Sciatic nerve (tissue), 2 donors: Measurements from ENCODE around the gene CRBN. TPM values are rescaled to one million over a fixed set of nuclear protein-coding genes. Genes with fewer than 3 reads are reported as not detected.

ENCODE experiments used
- ATAC-seq: fragments of 200-7000 bp; cut with Tn5 transposase; one replicate; pipeline ENCODE4 v1.9.1; 2020; ENCODE audit warnings: mild to moderate bottlenecking, moderate library complexity
- DNase-seq: peaks from one replicate; pipeline ENCODE4 v3.0.0-alpha.2; 2020; ENCODE audit warnings: low spot score
- intact Hi-C: fragments of 100-400 bp; cut with DNase I; formaldehyde crosslinking; loops from one replicate; pipeline ENCODE4 v1.14.2; 2022
- total RNA-seq: library from RNA; stranded (reverse); fragmentation: NEBNext Ultra II Directional; extraction: Animal tissue kit (Norgen Biotek cat#: 25700); gene quantifications from one replicate; pipeline ENCODE4 v1.2.1, GENCODE V29; 2021
- donor health status: DM: no; HTN: no; CAD: no.
- donor health status: DM: no; HTN: no; CAD: no.

The CRBN gene
- total RNA-seq, 1 donor from 2014 or later: 87.5 TPM

- intact Hi-C loops: no loop called here
- ATAC-seq: peak; percentile 100
- DNase-seq: peak; percentile 98
These were observed 52.7 kb downstream of the CRBN start, which contains the start of gene TRNT1 for GRCh38 chr3:3126477-3127431. Gene TRNT1 (plus strand): TSS chr3:3126940. CDS start chr3:3129041, 2,101 bp downstream.

- intact Hi-C loops: no loop called here
- no peak for DNase-seq
- ATAC-seq: no peak
These were observed 53.5 kb downstream of the CRBN start for GRCh38 chr3:3125977-3126376.

- DNase-seq (no peak), ATAC-seq (no peak)
- intact Hi-C loops: no loop called here
These were observed 60.1 kb downstream of the CRBN start for GRCh38 chr3:3119393-3119851.

- ATAC-seq (no peak), DNase-seq (no peak)
- intact Hi-C loops: no loop called here
These were observed 61.8 kb downstream of the CRBN start for GRCh38 chr3:3117651-3118050.

DNA sequence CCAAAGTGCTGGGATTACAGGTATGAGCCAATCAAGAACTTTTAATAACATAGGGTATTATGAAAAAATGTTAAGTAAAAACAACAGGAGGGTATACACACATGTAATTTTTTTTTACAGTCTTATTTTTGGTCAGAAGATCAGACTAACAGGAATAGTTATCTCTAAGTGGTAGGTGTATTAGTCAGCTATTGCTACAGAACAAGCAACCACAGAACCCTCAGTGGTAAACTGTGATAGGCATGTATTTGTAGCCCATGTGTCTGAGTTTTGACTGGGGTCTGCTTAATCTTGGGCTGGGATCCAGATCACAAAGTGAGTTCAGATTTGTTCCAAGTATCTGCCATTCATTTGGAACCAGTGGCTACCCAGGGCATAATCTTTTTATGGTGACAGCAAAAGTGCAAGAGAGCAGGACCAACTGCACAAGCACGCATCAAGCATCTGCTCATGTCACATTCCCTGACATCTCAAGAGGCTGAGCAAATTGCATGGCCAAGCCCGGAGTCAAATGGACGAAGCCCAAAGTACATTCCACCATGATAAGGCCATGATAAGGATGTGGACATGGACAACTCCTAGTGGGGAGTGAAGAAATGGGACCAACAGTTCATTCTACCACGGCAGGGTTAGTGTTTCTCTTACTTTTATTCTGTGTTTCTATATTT is 66.3 kb downstream of the CRBN start:
- no peak for ATAC-seq
- no peak for DNase-seq
- intact Hi-C loops: no loop called here

DNA sequence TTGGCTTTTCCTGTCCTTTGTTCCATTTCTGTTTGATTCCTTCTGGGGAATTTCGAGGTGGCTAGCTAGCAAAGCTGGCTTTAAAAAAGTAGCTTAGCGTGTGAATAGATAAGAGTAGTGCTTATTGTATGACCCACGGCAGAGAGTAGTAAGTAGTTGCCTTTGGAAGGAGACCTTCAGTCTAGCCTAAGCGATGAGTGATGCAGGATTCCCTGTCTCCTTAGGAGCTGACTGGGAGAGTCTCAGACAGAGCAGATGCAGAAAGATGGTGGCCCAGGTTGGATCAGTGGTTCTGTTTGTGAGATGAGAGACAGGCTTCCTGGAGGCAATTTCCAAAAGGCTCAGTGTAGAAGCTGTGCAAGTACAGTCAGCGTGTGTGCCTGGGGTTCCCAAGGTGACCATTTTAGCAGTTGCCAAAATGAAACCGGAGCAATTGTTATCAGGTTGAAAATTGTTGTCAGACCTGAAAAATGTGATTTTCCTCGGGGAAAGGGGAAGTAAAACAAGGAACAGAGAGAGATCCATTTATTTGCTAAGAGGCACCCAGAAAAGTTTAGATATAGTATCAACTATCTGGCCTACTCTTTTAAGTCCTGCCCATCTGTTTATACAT is 68.6 kb downstream of the CRBN start:
- intact Hi-C loops: no loop called here
- DNase-seq: no peak
- ATAC-seq: no peak

- intact Hi-C loops: no loop called here
- ATAC-seq: no peak
- DNase-seq: no peak
These were observed 69.2 kb downstream of the CRBN start, which contains the start of gene IL5RA for GRCh38 chr3:3110299-3110630. Gene IL5RA (minus strand): TSS chr3:3110374. CDS start chr3:3104984, 5,390 bp downstream.

GRCh38 chr3:3109407-3110298 is 69.8 kb downstream of the CRBN start:
- ATAC-seq: no peak
- intact Hi-C loops: no loop called here
- no peak for DNase-seq

GRCh38 chr3:3107858-3108257 is 71.6 kb downstream of the CRBN start:
- no peak for ATAC-seq
- intact Hi-C loops: no loop called here
- DNase-seq: no peak

DNA sequence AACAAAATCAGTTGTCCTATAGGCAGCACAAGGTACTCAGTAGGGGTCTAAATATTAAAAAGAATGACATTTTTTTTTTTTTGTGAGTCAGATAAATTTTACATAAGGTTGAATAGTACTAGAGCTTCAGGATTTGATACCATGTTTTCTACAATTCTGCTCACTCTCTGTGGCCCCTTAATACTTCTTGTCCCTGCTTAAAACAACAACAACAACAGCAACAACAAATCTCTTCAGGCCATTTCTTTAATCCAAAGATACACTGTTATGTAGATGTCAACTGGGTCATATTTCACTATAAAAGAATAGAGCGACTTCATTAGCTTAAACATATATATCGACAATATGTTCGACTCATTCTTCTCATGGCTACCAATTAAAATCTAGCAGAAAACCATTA is 72.3 kb downstream of the CRBN start:
- intact Hi-C loops: no loop called here
- ATAC-seq (no peak), DNase-seq (no peak)

DNA sequence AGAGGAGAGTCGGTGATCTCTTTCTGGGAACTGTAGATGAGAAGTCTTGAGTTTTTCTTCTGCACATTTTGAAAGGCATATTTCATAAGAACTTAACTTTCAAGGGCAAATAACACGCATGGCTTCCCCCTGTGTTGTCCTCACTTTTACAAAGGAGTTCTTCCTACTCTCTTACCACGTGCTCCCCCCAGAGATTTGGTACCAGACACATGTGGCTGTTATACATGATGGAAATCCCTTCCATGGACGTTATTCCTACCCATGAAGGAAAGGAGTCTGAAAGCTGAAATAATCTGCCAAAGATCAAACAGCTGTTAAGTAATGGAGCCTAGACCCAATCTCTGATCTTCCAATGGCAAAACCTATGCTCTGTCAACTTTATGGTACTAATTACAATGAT is 73.7 kb downstream of the CRBN start:
- no peak for ATAC-seq

GRCh38 chr3:3105246-3105645 is 74.2 kb downstream of the CRBN start:
- DNase-seq (no peak), ATAC-seq (no peak)
- intact Hi-C loops: no loop called here

More for the DNA sequence above, 73.7 kb downstream of the CRBN start:
- intact Hi-C loops: no loop called here
- no peak for DNase-seq

DNA sequence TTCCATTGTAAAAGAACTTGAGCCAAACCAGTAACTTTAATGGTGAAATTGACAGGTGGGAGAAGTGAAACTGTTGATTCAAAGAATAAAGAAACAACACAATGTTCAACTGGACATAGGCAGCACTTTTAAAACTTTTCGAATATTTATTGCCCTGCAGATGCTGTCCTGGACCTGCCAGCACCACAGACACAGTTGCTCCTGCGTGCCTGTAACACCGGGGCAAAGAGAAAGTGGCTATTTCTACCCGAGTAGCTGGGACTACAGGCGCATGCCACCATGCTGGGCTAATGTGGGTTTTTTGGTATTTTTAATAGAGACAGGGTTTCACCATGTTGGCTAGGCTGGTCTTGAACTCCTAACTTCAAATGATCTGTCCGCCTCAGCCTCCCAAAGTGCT is 76.7 kb downstream of the CRBN start:
- DNase-seq (no peak), ATAC-seq (no peak)
- intact Hi-C loops: no loop called here

- no peak for ATAC-seq
- intact Hi-C loops: no loop called here
These were observed 77.6 kb downstream of the CRBN start for GRCh38 chr3:3101660-3102458.

More at GRCh38 chr3:3101660-3102458, 77.6 kb downstream of the CRBN start:
- DNase-seq: no peak
